Stimulated activated CD4-positive, alpha-beta T cell treated with anti-CD3 and anti-CD28 coated beads, Interleukin-1b, Interleukin-23, amount 100 ng/mL, for 4 hours (primary cell): ENCODE measurements around the gene SMYD5.
"Not testable (repeated sequence)": the region's sequence is repeated elsewhere in the genome, so short reads cannot be mapped to it uniquely, and the experiment has no call there.

Experiments
- DNase-seq, 2 donors: peaks; one replicate each; pipeline ENCODE4 v3.0.0-alpha.2; 2020; ENCODE audit warnings: low read depth in 2 of 2

SMYD5 gene

GRCh38 chr2:73259704-73260337, 45.8 kb downstream of the SMYD5 start:
- DNase-seq = no peak

DNA sequence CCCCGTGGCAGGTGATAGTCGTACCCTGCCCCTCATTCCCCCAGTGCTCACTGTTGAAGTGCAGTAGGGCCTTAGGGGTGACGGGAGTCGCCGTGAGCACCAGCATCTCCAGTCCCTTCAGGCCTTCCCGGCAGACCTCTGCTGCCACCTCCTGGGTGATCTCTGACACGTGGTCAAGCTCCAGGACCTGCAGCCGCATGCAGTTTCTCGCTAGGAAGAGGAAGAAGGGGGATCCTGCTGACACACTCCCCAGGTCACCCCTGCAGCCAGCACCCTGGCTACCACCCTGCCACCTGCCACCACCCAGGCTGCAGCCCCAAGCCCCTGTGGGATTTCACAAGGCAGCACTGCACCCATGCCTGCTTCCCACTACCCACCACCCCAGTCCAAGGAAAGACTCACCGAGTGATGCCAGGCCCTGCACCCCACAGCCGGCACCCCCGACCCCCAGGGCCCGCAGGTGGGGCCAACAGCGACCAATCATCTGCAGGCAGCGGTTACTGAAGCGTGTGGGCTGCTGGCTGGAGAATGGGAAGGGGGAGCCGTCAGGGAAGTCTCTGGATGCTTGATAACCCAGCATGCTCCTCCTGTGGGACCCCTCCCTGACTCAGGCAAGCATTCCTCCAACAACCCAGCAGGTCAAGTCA, 46.4 kb downstream of the SMYD5 start:
- DNase-seq = no peak

DNA sequence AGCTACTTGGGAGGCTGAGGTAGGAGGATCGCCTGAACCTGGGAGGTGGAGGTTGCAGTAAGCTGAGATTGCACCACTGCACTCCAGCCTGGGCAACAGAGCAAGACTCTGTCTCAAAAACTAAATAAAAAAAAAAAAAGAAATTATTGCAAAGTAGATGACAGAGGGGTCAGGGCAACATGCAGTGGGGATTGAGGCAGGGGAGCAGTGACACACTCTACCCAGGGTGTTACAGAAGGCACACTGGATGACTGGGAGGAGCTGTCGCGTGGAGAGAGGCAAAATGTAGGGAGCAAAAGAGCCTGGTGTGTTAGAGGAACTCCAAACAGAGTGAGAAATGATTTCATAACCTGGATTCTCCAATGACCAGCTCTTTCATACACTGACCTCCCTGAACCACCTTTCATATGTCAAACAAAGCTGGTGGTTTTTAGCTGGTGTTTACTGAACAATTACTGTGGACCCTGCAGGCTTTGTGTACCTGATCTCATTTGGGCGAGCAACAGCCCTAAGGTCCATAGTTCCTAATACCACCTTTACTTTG, 48.1 kb downstream of the SMYD5 start:
- DNase-seq = no peak

DNA sequence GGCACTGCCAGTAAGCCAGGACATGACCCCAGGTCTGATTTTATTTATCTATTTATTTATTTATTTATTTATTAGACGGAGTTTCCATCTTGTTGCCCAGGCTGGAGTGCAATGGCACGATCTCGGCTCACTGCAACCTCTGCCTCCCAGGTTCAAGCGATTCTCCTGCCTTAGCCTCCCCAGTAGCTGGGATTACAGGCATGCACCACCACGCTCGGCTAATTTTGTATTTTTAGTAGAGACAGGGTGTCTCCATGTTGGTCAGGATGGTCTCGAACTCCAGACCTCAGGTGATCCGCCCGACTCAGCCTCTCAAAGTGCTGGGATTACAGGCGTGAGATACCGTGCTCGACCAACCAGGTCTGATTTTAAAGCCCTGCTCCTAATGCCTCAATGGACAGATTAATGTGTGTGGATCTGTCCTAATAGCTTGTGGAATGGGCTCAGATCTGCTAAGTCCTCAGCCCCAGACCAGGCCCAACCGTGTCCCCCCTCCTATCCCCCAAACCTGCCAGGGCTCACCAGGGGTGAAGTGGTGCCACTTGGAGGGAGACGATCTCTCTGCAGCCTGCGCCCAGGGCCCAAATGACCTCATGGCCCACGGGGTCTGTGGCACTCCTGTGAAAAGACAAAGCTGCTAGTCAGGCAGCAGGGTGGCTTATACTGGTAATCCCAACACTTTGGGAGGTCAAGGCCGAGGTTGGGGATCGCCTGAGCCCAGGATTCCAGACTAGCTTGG, 48.8 kb downstream of the SMYD5 start:
- DNase-seq = not testable (repeated sequence)

DNA sequence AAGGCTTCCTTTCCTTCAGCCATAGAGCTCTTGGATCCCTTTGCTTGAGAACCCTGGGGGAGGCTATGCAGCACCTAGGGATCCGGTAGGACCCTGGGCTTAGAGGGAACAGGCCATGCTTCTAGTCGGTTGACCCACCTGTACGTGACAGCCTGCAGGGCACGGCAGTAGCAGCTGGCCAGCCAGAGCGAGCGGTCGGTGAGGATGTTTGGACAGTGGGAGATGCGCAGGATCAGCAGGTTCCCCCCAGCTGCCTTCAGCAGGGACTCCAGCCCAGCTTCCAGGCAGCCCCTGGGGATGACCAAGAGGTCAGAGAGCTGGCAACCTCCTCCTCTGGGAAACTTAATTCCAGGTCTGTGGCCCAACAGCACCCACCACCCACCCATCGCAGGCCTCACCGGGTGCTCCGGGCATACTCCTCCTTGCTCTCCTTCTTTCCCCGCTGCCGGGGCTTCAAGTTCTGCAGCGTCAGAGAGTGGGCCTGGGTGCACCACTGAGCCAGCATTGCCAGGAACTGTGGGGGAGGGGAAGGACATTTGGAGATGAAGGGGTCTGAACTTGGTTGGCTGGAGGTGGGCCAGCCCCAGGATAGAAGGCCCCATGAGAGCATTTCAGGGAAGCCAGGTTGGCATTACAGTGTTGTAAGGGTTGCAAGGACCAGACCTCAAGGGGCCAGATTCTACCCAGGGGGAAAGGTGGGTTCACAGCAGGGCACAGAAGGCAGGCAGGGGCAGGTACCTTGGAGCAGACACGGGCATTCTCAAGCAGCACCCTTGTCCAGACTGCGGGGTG, 49.7 kb downstream of the SMYD5 start:
- DNase-seq = no peak

DNA sequence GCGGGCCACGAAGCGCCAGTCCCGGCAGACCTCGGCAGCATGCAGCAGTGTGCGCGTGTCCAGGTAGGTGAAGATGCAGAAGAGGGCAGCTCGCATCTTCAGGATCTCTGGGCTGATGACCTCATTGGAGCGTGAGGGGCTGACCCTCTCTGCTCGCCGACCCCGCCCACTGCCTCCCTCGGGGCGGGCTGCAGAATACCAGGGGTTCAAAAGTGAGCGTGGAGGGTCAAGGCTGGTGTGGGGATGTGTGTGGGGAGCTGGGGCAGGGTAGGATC, 50.2 kb downstream of the SMYD5 start:
- no peak for DNase-seq

DNA sequence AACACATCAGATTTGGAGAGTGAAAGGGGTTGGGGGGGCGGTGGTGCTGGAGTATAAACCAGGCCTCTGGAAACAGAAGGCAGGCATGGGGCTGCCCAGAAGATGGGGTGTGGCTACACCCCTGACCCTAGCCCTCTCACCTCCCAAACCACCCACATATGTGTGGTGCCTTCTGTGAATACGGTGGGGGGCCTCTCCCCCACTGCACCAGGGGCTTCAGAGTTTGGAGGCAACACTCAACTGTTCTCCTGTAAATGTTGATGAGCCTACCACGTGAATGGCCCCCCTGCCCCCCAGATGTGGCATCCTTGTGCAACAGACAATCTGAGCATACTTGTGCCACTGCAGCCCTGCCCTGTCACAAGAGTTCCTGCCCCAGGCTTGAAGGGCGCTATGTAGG, 50.7 kb downstream of the SMYD5 start:
- DNase-seq = no peak

DNA sequence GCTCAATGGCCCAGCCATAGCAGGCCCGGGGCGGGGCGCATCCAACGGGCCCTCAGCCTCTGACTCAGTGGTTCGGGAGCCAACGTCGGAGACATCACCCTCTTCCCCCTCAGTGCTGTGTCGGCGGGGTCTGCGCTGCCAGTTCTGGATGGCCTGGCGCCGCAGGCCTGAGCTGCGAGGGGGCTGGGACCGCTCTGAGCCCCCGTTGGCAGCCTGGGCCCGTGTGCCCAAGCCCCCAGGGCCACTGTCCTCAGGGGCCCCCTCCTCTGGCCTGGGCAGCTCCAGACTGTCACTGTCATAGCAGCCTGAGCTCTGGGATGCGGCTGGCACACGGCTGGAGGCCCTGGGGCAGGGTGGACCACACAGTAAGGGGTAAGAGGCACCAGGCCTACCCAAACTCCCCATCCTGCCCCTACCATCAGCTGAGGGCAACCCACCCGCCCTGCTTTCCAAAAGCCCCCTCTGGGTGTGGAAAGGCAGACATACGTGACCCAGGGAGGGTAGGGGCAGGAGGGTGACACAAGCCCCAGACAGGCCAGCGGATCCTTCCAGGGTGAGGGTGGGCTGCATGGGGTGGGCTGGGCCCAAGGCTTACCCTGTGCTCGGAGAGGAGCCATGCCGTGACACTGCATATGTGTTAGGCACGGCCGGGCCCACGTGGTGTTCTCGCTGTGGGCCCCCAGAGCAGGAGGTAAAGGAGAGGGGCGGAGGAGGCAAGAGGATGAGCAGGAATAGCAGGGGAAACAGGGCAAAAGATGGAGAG, 51.4 kb downstream of the SMYD5 start:
- no peak for DNase-seq

GRCh38 chr2:73266061-73266901, 52.2 kb downstream of the SMYD5 start:
- no peak for DNase-seq

- no peak for DNase-seq
These were observed 53.0 kb downstream of the SMYD5 start for GRCh38 chr2:73267008-73267407.

- no peak for DNase-seq
These were observed 54.4 kb downstream of the SMYD5 start for GRCh38 chr2:73268366-73268829.

DNA sequence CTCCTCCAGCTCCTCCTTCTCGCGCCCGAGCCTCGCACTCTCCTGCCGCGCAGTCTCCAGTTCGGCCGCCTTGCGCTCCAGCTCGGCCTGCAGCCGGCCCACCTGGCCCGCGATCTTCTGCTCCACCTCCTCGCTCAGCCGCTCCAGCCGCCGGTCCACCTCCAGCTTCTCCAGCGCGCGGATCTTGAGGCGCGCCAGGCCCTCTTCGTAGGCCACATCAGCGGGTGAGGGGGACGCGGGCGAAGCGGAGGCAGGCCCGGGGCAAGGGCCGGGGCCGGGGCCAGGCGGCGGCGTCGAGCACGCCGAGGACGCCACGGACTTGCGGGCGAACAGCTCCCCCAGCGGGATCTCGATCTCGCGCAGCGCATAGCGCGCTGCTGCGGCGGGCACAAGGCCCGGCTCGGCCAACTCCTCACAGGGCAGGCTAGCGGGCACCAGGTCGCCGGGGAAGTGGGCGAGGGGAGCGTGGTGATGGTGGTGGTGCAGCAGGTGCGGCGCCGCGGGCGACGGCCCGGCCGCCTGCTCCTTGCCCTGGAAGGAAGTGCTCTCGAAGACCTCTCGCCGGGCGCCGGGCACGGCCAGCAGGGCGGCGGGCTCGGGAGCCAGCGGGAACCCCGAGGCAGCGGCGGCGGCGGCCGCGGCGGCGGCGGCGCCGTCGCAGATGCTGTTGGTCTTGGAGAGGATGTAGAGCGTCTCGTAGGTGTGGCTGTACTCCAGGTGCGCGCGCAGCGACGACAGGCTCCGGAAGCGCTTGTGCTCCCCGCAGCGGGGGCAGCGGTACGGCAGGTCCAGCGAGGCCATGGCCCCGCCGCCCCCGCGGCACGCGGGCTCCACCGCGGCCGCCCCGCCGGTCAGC, 55.0 kb downstream of the SMYD5 start:
- DNase-seq = peak; percentile 56 to 72

DNA sequence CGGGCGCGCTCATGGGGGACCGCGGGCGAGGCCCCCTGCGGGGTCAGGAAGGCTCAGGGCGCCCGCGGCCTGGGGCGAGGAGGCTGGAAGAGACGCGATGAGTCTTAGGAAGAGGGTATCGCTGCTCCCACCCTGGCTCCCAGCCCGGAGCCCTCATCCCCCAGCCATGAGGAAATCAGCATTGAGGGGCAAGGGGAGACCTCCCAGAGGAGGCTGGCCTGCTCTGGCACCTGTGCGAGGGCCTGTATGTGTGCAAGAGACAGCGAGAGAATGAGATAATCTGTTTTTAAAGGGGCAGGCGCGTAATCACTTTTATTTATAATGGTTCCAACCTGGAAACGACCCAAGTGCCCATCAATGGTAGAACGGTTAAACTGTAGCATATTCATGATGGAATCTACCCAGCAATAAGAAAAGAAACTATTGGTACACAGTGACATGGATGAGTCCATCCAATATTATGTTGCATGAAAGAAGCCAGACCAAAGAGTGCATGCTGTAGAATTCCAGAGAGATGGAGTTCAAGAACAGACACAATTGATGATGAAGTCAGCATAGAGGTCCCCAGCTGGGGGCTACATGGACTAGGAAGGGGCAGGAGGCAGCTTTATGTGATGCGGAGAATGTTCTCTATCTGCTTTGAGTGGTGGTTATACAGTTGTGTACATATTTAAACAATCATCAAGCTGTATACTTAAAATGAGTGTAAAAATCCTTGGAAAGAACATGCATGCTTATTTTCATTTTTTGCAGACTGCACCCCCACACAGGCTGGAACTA, 55.8 kb downstream of the SMYD5 start:
- no peak for DNase-seq

- no peak for DNase-seq
These were observed 58.2 kb downstream of the SMYD5 start for GRCh38 chr2:73272270-73272669.
